Dermis microvascular lymphatic vessel endothelial cell (primary cell): ENCODE measurements around the gene RAET1G. TPM values are rescaled to one million over a fixed set of nuclear protein-coding genes. Genes with fewer than 3 reads are reported as not detected.
"Not testable (repeated sequence)": the region's sequence is repeated elsewhere in the genome, so short reads cannot be mapped to it uniquely, and the experiment has no call there.

Experiments
- DNase-seq, 2 donors: peaks; one replicate each; pipeline versions ENCODE4 v3.0.0 to v3.0.0-alpha.2; 2010; ENCODE audit warnings: low read depth in 2 of 2
- total RNA-seq: library from RNA; depleted of rRNA; stranded (reverse); fragments of >200 nt; gene quantifications from 2 replicates; pipeline ENCODE4 v1.2.1, GENCODE V29; 2014

RAET1G gene
- total RNA-seq, 1 donor from 2014 or later = under 0.01 TPM

GRCh38 chr6:149934249-149935156, 11.6 kb upstream of the RAET1G start:
- DNase-seq = peak; percentile 64 to 70

GRCh38 chr6:149933461-149933860, 10.5 kb upstream of the RAET1G start:
- DNase-seq = no peak

GRCh38 chr6:149933036-149933435, 10.1 kb upstream of the RAET1G start:
- no peak for DNase-seq

GRCh38 chr6:149931501-149931900, 8.6 kb upstream of the RAET1G start:
- DNase-seq = no peak

- peak in 1 of 2 donors; percentile 12 for DNase-seq
These were observed 6.5 kb upstream of the RAET1G start for GRCh38 chr6:149929422-149929821.

GRCh38 chr6:149927025-149927424, 4.1 kb upstream of the RAET1G start:
- DNase-seq = not testable (repeated sequence)

GRCh38 chr6:149925974-149926777, 3.3 kb upstream of the RAET1G start:
- DNase-seq = peak; percentile 43 to 76

- DNase-seq = peak in 1 of 2 donors; percentile 16
These were observed 2.5 kb upstream of the RAET1G start for GRCh38 chr6:149925253-149925973.

GRCh38 chr6:149924933-149925252, 2.0 kb upstream of the RAET1G start:
- no peak for DNase-seq

- DNase-seq = no peak
These were observed 1.4 kb upstream of the RAET1G start for GRCh38 chr6:149924206-149924932.

- no peak for DNase-seq
These were observed 536 bp upstream of the RAET1G start for GRCh38 chr6:149923327-149923986.

GRCh38 chr6:149922091-149922490, 830 bp downstream of the RAET1G start:
- DNase-seq = not testable (repeated sequence)

- DNase-seq = no peak
These were observed 1.6 kb downstream of the RAET1G start for GRCh38 chr6:149921361-149921760.

- DNase-seq = no peak
These were observed 3.1 kb downstream of the RAET1G start for GRCh38 chr6:149919834-149920225.

- not testable (repeated sequence) for DNase-seq
These were observed 3.6 kb downstream of the RAET1G start for GRCh38 chr6:149919126-149919833.

- DNase-seq = no peak
These were observed 4.6 kb downstream of the RAET1G start for GRCh38 chr6:149918151-149918905.

- no peak for DNase-seq
These were observed 5.2 kb downstream of the RAET1G start for GRCh38 chr6:149917679-149918078.

- DNase-seq = no peak
These were observed 6.7 kb downstream of the RAET1G start for GRCh38 chr6:149915970-149916865.
